ENCODE results near the gene MELTF.

The MELTF gene

GRCh38 chr3:197026481-197026866 lies 3.1 kb downstream of the MELTF start:
- no peak overlapping the region for H3K4me3 ChIP-seq (ENCODE audit: insufficient read depth, low read length, poor library complexity, severe bottlenecking)
- H3K4me2 ChIP-seq (ENCODE audit: low read depth, low read length, poor library complexity, severe bottlenecking) = no peak overlapping the region
- no peaks in the 10 kb centered on the region for H4K20me1 ChIP-seq (ENCODE audit: low read depth, low read length)
- H3K27me3 ChIP-seq (ENCODE audit: low read length) = no peaks in the 10 kb centered on the region
- TF ChIP-seq EZH2phosphoT487 (conservative IDR thresholded peaks at IDR 0.05; ENCODE audit: low read length) = no peak
- TF ChIP-seq CTCF (IDR thresholded peaks at IDR 0.05; ENCODE audit: insufficient read depth, low read length, poor library complexity, severe bottlenecking) = no peak
- no peaks in the 10 kb centered on the region for H3K9me3 ChIP-seq (ENCODE audit: insufficient read depth, low read length)
- H3K27ac ChIP-seq (ENCODE audit: low read depth, low read length) = no peak overlapping the region
- H3F3A ChIP-seq (ENCODE audit: insufficient read depth) = peaks cover 4% of the 10 kb centered on the region; the same call in 1 of the 2 replicates
- no peak overlapping the region for H3K9ac ChIP-seq (ENCODE audit: low read length)
- no peaks in the 10 kb centered on the region for H3K79me2 ChIP-seq (ENCODE audit: insufficient read depth, low read length)
- H2AFZ ChIP-seq (ENCODE audit: low read depth, low read length, severe bottlenecking) = no peak overlapping the region
- H3K36me3 ChIP-seq (ENCODE audit: low read length) = no peaks in the 10 kb centered on the region
- H3K9me2 ChIP-seq (replicated peaks; ENCODE audit: insufficient read depth, low read length) = no peaks in the 10 kb centered on the region

- Histone ChIP-seq H3K27me3 (ENCODE audit: low read length) (no peaks in the 10 kb centered on the region), H3K9me3 (ENCODE audit: insufficient read depth, low read length) (no peaks in the 10 kb centered on the region), H4K20me1 (ENCODE audit: low read depth, low read length) (no peaks in the 10 kb centered on the region), H3K36me3 (ENCODE audit: low read length) (no peaks in the 10 kb centered on the region), H3K79me2 (ENCODE audit: insufficient read depth, low read length) (no peaks in the 10 kb centered on the region), H3K9me2 (replicated peaks; ENCODE audit: insufficient read depth, low read length) (no peaks in the 10 kb centered on the region), H3K4me3 (ENCODE audit: insufficient read depth, low read length, poor library complexity, severe bottlenecking) (no peak overlapping the region), H3K4me2 (ENCODE audit: low read depth, low read length, poor library complexity, severe bottlenecking) (no peak overlapping the region), H3K9ac (ENCODE audit: low read length) (no peak overlapping the region), H3K27ac (ENCODE audit: low read depth, low read length) (no peak overlapping the region), H2AFZ (ENCODE audit: low read depth, low read length, severe bottlenecking) (no peak overlapping the region), H3F3A (ENCODE audit: insufficient read depth) (peaks cover 4% of the 10 kb centered on the region; the same call in 1 of the 2 replicates)
- no peak for TF ChIP-seq CTCF (IDR thresholded peaks at IDR 0.05; ENCODE audit: insufficient read depth, low read length, poor library complexity, severe bottlenecking)
- TF ChIP-seq EZH2phosphoT487 (conservative IDR thresholded peaks at IDR 0.05; ENCODE audit: low read length) = no peak
Observed at GRCh38 chr3:197025736-197026480, 3.7 kb downstream of the MELTF start.

GRCh38 chr3:197024881-197025735 lies 4.5 kb downstream of the MELTF start:
- Histone ChIP-seq H3K4me2 (ENCODE audit: low read depth, low read length, poor library complexity, severe bottlenecking) (no peak overlapping the region), H4K20me1 (ENCODE audit: low read depth, low read length) (no peaks in the 10 kb centered on the region), H2AFZ (ENCODE audit: low read depth, low read length, severe bottlenecking) (no peak overlapping the region), H3K27me3 (ENCODE audit: low read length) (no peaks in the 10 kb centered on the region), H3K9me2 (replicated peaks; ENCODE audit: insufficient read depth, low read length) (no peaks in the 10 kb centered on the region), H3K9me3 (ENCODE audit: insufficient read depth, low read length) (no peaks in the 10 kb centered on the region), H3K36me3 (ENCODE audit: low read length) (no peaks in the 10 kb centered on the region), H3K4me3 (ENCODE audit: insufficient read depth, low read length, poor library complexity, severe bottlenecking) (no peak overlapping the region), H3K27ac (ENCODE audit: low read depth, low read length) (no peak overlapping the region), H3K9ac (ENCODE audit: low read length) (no peak overlapping the region), H3K79me2 (ENCODE audit: insufficient read depth, low read length) (no peaks in the 10 kb centered on the region), H3F3A (ENCODE audit: insufficient read depth) (peaks cover 4% of the 10 kb centered on the region; the same call in 1 of the 2 replicates)
- TF ChIP-seq CTCF (IDR thresholded peaks at IDR 0.05; ENCODE audit: insufficient read depth, low read length, poor library complexity, severe bottlenecking) (no peak), EZH2phosphoT487 (conservative IDR thresholded peaks at IDR 0.05; ENCODE audit: low read length) (no peak)

Measured in SU-DHL-6 (cell line).